ENCODE data around the gene DNAJC7.
"Not testable (repeated sequence)": the region's sequence is repeated elsewhere in the genome, so short reads cannot be mapped to it uniquely, and the experiment has no call there.

Gene DNAJC7

DNA sequence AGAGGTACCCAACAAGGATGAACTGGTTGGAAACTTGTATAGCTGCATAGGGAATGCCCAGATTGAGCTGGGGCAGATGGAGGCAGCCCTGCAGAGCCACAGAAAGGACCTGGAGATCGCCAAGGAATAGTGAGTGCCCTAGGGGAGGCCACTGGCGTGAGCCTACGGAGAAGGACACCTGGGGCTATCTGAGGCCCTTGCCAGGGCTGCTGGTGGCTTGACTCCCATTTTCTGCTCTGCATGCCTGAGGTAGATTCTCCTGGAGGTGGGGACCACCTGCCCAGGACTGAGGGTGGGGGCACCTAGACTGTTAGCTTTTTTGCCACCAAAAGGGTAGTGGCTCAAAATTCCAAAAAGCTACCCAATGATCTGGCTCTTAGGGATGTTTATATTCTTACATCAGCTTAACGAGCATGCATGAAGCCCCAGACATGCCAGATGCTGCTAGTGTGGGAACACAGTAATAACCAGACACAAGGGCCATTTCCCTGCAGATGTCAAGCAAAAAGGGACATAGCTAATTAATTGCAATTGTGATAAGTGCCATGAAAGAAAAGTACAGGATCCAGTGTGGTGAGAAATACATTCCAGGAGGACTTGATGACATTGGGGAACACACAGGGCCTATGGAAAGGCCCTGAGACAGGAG lies 78.1 kb downstream of the DNAJC7 start:
- TF ChIP-seq, protein P1, sequence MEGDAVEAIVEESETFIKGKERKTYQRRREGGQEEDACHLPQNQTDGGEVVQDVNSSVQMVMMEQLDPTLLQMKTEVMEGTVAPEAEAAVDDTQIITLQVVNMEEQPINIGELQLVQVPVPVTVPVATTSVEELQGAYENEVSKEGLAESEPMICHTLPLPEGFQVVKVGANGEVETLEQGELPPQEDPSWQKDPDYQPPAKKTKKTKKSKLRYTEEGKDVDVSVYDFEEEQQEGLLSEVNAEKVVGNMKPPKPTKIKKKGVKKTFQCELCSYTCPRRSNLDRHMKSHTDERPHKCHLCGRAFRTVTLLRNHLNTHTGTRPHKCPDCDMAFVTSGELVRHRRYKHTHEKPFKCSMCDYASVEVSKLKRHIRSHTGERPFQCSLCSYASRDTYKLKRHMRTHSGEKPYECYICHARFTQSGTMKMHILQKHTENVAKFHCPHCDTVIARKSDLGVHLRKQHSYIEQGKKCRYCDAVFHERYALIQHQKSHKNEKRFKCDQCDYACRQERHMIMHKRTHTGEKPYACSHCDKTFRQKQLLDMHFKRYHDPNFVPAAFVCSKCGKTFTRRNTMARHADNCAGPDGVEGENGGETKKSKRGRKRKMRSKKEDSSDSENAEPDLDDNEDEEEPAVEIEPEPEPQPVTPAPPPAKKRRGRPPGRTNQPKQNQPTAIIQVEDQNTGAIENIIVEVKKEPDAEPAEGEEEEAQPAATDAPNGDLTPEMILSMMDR (IDR thresholded peaks at IDR 0.05; ENCODE audit: borderline replicate concordance, control extremely low read depth, extremely low read depth, insufficient read depth, missing control alignments): no peak
- in situ Hi-C loops (cut with MboI; ENCODE audit: low sequenced_read_pairs, unreplicated experiment): no loop called here
- no peak for DNase-seq (ENCODE audit: low spot score)

DNA sequence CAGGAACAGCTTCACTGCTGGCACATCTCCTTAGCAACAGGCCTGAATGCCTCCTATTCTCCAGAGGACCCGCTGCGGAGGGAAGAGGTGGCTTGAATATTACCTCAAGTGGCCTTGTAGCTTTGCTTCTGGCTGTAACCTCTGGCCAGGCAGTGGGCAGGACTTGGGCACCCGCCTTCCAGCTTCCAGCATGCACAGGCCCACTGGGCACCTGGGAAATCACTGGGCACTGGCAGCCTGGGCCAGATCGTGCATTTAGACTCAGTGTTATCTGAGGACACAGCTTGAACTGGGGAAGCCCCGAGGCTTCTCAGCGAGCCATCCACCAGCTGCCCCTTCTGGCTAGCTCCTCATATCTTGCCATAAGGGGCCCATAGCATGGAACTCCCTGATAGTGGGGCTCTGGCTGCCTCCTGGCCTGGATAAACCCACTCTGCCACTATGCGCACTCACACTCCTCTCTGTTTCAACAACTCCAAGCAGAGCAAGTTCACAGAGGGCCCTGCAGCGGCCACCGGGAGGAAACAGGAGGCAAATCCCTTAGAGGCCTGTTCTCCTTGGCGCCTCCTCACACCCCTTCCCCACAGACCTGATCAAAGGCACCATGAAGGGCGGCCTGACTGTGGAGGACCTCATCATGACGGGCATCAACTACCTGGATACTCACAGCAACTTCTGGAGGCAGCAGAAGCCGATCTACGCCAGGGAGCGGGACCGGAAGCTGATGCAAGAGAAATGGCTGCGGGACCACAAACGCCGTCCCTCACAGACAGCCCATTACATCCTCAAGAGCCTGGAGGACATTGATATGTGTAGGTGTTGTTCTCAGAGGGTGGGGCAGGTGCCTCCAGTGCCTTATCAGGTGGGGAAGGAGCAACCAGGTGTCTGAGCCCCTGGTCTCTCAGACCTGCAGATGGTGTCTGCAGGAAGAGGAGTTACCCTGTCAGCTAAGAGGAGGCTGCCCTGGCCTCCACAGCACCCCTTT lies 79.0 kb downstream of the DNAJC7 start:
- in situ Hi-C loops (cut with MboI; ENCODE audit: low sequenced_read_pairs, unreplicated experiment): no loop called here
- DNase-seq (ENCODE audit: low spot score): no peak
- TF ChIP-seq, protein P1 (IDR thresholded peaks at IDR 0.05; ENCODE audit: borderline replicate concordance, control extremely low read depth, extremely low read depth, insufficient read depth, missing control alignments): no peak

DNA sequence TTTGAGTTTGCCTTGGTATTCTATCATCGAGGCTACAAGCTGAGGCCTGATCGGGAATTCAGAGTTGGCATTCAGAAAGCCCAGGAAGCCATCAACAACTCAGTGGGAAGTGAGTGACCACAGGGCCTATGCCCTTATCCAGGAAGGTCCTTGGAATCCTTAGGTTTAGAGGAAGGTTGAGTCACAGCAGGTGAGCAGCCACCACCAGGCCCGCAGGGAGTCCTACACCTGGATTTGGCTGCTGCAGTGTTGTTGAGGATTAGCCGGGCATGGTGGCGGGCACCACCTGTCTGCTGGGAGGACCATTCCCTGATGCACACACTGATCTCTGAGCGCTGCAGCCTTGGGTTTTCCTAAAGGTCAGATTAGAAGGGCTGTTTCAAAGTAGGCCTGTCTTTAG lies 81.6 kb downstream of the DNAJC7 start:
- in situ Hi-C loops (cut with MboI; ENCODE audit: low sequenced_read_pairs, unreplicated experiment): no loop called here
- TF ChIP-seq, protein P1 (IDR thresholded peaks at IDR 0.05; ENCODE audit: borderline replicate concordance, control extremely low read depth, extremely low read depth, insufficient read depth, missing control alignments): no peak
- DNase-seq (ENCODE audit: low spot score): no peak

DNA sequence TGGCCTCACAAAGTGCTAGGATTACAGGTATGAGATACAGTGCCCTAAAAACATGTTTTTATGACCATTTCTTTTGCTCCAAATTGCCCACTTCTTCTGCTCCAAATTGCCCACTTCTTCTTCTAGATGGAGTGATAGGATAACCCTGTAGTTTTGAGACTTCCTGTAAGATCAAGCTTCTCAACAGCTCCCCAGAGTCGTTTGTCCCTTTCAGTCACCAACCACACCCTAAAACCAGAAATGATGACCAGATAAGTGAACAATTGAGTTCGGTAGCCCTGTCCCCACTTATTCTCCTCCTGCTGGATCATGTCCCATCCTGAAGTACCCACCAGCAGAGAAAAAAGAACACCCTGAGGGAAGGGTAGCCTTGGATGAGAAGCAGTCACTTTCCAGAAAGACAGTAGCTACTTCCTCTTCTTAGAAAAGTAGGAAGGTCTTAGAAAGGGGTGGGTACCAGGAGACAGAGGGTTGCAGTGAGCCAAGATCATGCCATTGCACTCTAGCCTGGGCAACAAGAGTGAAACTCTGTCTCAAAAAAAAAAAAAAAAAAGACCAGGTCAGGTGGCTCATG lies 84.3 kb downstream of the DNAJC7 start:
- no peak for DNase-seq (ENCODE audit: low spot score)
- in situ Hi-C loops (cut with MboI; ENCODE audit: low sequenced_read_pairs, unreplicated experiment): no loop called here
- TF ChIP-seq, protein P1 (IDR thresholded peaks at IDR 0.05; ENCODE audit: borderline replicate concordance, control extremely low read depth, extremely low read depth, insufficient read depth, missing control alignments): no peak

DNA sequence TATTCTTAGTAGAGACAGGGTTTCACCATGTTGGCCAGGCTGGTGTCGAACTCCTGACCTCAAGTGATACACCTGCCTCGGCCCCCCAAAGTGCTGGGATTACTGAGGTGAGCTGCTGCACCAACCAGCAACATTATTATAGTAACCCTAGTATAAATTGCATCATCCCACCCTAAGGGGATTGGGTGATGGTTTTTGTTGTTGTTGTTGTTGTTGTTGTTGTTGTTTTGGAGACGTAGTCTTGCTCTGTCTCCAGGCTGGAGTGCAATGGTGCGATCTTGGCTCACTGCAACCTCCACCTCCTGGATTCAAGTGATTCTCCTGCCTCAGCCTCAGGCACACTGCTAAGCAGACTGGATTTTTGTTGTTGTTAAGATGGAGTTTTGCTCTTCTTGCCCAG lies 85.5 kb downstream of the DNAJC7 start:
- in situ Hi-C loops (cut with MboI; ENCODE audit: low sequenced_read_pairs, unreplicated experiment); DNase-seq (ENCODE audit: low spot score): not testable (repeated sequence)

DNA sequence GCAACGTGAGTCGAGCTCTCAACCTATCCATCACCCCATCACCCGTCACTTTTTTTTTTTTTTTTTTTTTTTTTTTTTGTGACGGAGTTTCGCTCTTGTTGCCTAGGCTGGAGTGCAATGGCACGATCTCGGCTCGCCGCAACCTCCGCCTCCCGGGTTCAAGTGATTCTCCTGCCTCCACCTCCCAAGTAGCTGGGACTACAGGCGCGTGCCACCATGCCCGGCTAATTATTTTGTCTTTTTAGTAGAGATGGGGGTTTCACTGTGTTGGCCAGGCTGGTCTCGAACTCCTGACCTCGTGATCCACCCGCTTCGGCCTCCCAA lies 86.4 kb downstream of the DNAJC7 start:
- DNase-seq (ENCODE audit: low spot score); in situ Hi-C loops (cut with MboI; ENCODE audit: low sequenced_read_pairs, unreplicated experiment): not testable (repeated sequence)

DNA sequence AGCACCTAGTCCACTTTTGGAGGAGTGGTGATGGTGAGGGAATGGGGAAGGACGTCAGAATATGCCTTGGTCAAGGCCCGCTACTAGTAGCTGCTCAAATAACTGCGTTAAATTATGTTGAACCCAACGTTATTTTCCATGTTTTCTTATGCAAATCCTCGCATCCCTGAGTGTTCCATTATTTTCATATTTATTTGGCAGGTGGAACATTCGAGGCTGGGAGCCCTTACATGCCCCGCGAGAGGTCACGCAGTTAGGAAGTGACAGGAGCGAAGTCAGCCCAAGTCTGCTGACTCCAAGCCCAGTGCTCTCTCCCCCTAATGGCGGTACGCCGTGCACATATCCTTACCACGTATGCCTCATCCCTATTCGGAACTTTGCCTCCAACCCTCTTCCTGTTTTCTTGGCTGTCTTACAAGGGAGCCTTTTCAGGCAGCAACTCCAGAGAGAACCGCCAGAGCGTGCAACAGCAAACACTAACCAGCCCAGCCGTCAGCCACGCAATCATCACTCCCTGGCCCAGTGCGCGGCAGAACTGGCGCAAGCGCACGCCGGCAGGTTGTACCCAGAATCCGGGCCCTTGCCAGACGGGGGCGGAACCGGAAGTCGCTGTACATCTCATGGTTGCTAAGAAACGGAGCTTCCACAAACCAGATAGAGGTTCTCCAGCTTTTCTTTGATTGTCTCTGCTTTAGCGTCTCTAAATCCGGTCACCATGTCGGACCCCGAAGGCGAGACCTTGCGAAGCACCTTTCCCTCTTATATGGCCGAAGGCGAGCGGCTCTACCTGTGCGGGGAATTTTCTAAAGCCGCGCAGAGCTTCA lies 87.0 kb downstream of the DNAJC7 start, which contains the start of gene ODAD4:
Gene ODAD4, plus strand, starts transcription at position 609 of the 824 bp plus-strand sequence. Its CDS starts 107 bp downstream, at position 716.
- peak; percentile 96 for DNase-seq (ENCODE audit: low spot score)
- in situ Hi-C loops (cut with MboI; ENCODE audit: low sequenced_read_pairs, unreplicated experiment): no loop called here
- TF ChIP-seq, protein P1 (IDR thresholded peaks at IDR 0.05; ENCODE audit: borderline replicate concordance, control extremely low read depth, extremely low read depth, insufficient read depth, missing control alignments): no peak

Measured in GM13976 (cell line).